CD4-positive, alpha-beta T cell (primary cell): ENCODE measurements around the gene OPRL1. TPM values are rescaled to one million over a fixed set of nuclear protein-coding genes. Genes with fewer than 3 reads are reported as not detected.

Experiments used
- ATAC-seq: fragments of 200-7000 bp; cut with Tn5 transposase; one replicate; pipeline ENCODE4 v1.10.0; 2022; ENCODE audit warnings: mild to moderate bottlenecking; ENCODE audit not compliant: poor library complexity
- CTCF ChIA-PET: fragments of 350-600 bp; sonication (Branson Sonifier 250); formaldehyde crosslinking; loops from one replicate; lab custom pipeline; 2021; ENCODE audit warnings: antibody characterized with exemption, inconsistent platforms; lab: Charles Lee
- POLR2A ChIA-PET: fragments of 350-600 bp; sonication (Branson Sonifier 250); formaldehyde crosslinking; loops from one replicate; lab custom pipeline; 2021; ENCODE audit warnings: antibody characterized with exemption, inconsistent platforms; lab: Charles Lee
- DNase-seq, 14 experiments: peaks; one replicate each; pipeline ENCODE4 v3.0.0-alpha.2; 2013 to 2020; ENCODE audit warnings: mixed read lengths in 2 of 14
- H3K27ac ChIP-seq, 2 donors: one replicate each; pipeline versions ENCODE4 v1.5.1 to v1.7.0; 2013; ENCODE audit warnings: low read length in 2 of 2, low read depth in 1 of 2, mild to moderate bottlenecking in 1 of 2
- H3K27me3 ChIP-seq, 2 experiments: 1 replicate in 1 of 2; 2 replicates in 1 of 2; pipeline versions ENCODE4 v1.6.1 to v1.7.0; 2013; ENCODE audit warnings: low read length in 2 of 2, control low read depth in 1 of 2, mild to moderate bottlenecking in 1 of 2, moderate library complexity in 1 of 2; ENCODE audit not compliant: insufficient read depth in 2 of 2, control insufficient read depth in 1 of 2
- H3K36me3 ChIP-seq: one replicate; pipeline ENCODE4 v1.6.1; 2013; ENCODE audit warnings: low read length, control low read depth; ENCODE audit not compliant: insufficient read depth
- H3K4me1 ChIP-seq: one replicate; pipeline ENCODE4 v1.6.1; 2013; ENCODE audit warnings: low read length, control low read depth; ENCODE audit not compliant: insufficient read depth
- H3K4me3 ChIP-seq: one replicate; pipeline ENCODE4 v1.5.1; 2013; ENCODE audit warnings: mild to moderate bottlenecking, low read length, moderate library complexity
- H3K9me3 ChIP-seq, 2 experiments: 1 replicate in 1 of 2; 2 replicates in 1 of 2; pipeline versions ENCODE4 v1.6.1 to v1.7.0; 2013; ENCODE audit warnings: low read length in 2 of 2, mild to moderate bottlenecking in 2 of 2, control low read depth in 1 of 2, moderate library complexity in 1 of 2; ENCODE audit not compliant: control insufficient read depth in 1 of 2, insufficient read depth in 1 of 2
- H3K27ac Mint-ChIP-seq: one replicate; pipeline ENCODE4 v1.8.0; 2020; ENCODE audit warnings: mixed read lengths
- H3K27me3 Mint-ChIP-seq: one replicate; pipeline ENCODE4 v1.8.0; 2021; ENCODE audit warnings: mixed read lengths
- H3K36me3 Mint-ChIP-seq: one replicate; pipeline ENCODE4 v1.8.0; 2021; ENCODE audit warnings: low read depth, mixed read lengths
- H3K4me1 Mint-ChIP-seq: one replicate; pipeline ENCODE4 v1.8.0; 2021; ENCODE audit warnings: low read depth, mixed read lengths
- H3K4me3 Mint-ChIP-seq: one replicate; pipeline ENCODE4 v1.8.0; 2020; ENCODE audit warnings: mild to moderate bottlenecking, mixed read lengths
- H3K9me3 Mint-ChIP-seq: one replicate; pipeline ENCODE4 v1.8.0; 2020; ENCODE audit warnings: mixed read lengths
- CTCF ChIP-seq: fragments of 200-600 bp; IDR thresholded peaks from one replicate; pipeline ENCODE4 v1.8.0; 2022; ENCODE audit warnings: antibody characterized with exemption, mild to moderate bottlenecking
- intact Hi-C, 2 experiments: fragments of 100-400 bp; cut with DNase I in 1 of 2; cut with micrococcal nuclease in 1 of 2; formaldehyde crosslinking; loops; one replicate each; pipeline versions ENCODE4 v1.15.1 to v1.9.0; 2023 to 2025; cut with DNase I, micrococcal nuclease
- total RNA-seq, 174 experiments: library from RNA in 2 of 174; stranded (reverse) in 2 of 174; gene quantifications; one replicate each; pipeline ENCODE4 v1.2.3 and lab custom pipeline; 2021 to 2026

OPRL1 gene
- total RNA-seq, 2 experiments from 2014 or later, result 1.0 to 1.2 TPM

- H3K4me1 Mint-ChIP-seq, result peaks cover 24% of the 10 kb centered on the region
- H3K4me3 Mint-ChIP-seq, result no peak overlapping the region
- H3K4me1 ChIP-seq, result peaks cover 27% of the 10 kb centered on the region
- ATAC-seq, result no peak
- H3K36me3 Mint-ChIP-seq, result peaks cover 5% of the 10 kb centered on the region
- ChIA-PET CTCF (no interaction called here), POLR2A (no interaction called here)
- TF ChIP-seq CTCF, result no peak
- H3K36me3 ChIP-seq, result no peaks in the 10 kb centered on the region
- H3K27me3 Mint-ChIP-seq, result peaks cover 26% of the 10 kb centered on the region
- no peak overlapping the region for H3K27ac Mint-ChIP-seq
- DNase-seq, result no peak
- H3K27ac ChIP-seq, result no peak overlapping the region
- peaks cover 23 to 24% of the 10 kb centered on the region in 2 experiments for H3K27me3 ChIP-seq
- intact Hi-C loops, result no loop called here
- H3K9me3 Mint-ChIP-seq, result no peaks in the 10 kb centered on the region
- no peak overlapping the region for H3K4me3 ChIP-seq
- H3K9me3 ChIP-seq, result no peaks in the 10 kb centered on the region
These were observed 24.2 kb downstream of the OPRL1 start for GRCh38 chr20:64103871-64104666.

GRCh38 chr20:64104667-64105451 lies 25.0 kb downstream of the OPRL1 start:
- peaks cover 23 to 24% of the 10 kb centered on the region in 2 experiments for H3K27me3 ChIP-seq
- peaks cover 25% of the 10 kb centered on the region for H3K4me1 ChIP-seq
- no peak overlapping the region for H3K27ac Mint-ChIP-seq
- H3K27ac ChIP-seq, result no peak overlapping the region
- peaks cover 26% of the 10 kb centered on the region for H3K27me3 Mint-ChIP-seq
- TF ChIP-seq CTCF, result no peak
- ATAC-seq, result no peak
- CTCF ChIA-PET, result no interaction called here
- no peaks in the 10 kb centered on the region for H3K9me3 ChIP-seq
- POLR2A ChIA-PET, result no interaction called here
- intact Hi-C loops, result no loop called here
- no peak overlapping the region for H3K4me3 Mint-ChIP-seq
- H3K4me1 Mint-ChIP-seq, result peaks cover 22% of the 10 kb centered on the region
- no peaks in the 10 kb centered on the region for H3K36me3 ChIP-seq
- H3K36me3 Mint-ChIP-seq, result peaks cover 5% of the 10 kb centered on the region
- no peak for DNase-seq
- H3K9me3 Mint-ChIP-seq, result no peaks in the 10 kb centered on the region
- no peak overlapping the region for H3K4me3 ChIP-seq

GRCh38 chr20:64105846-64106434 lies 26.1 kb downstream of the OPRL1 start:
- Mint-ChIP-seq H3K4me3 (no peak overlapping the region), H3K27ac (no peak overlapping the region), H3K36me3 (no peaks in the 10 kb centered on the region), H3K27me3 (peaks cover 19% of the 10 kb centered on the region), H3K4me1 (peaks cover 12% of the 10 kb centered on the region), H3K9me3 (no peaks in the 10 kb centered on the region)
- ATAC-seq (no peak), DNase-seq (no peak)
- ChIA-PET POLR2A (no interaction called here), CTCF (no interaction called here)
- Histone ChIP-seq H3K27me3 (peaks cover 23 to 24% of the 10 kb centered on the region in 2 experiments), H3K27ac (no peak overlapping the region), H3K36me3 (no peaks in the 10 kb centered on the region), H3K9me3 (no peaks in the 10 kb centered on the region), H3K4me3 (no peak overlapping the region), H3K4me1 (peaks cover 17% of the 10 kb centered on the region)
- no peak for TF ChIP-seq CTCF
- intact Hi-C loops, result no loop called here
